Calu3 (cell line): ENCODE data around the gene BOLA2B. TPM values are rescaled to one million over a fixed set of nuclear protein-coding genes. Genes with fewer than 3 reads are reported as not detected.

ENCODE experiments used
- BruUV-seq: library from RNA; stranded (reverse); fragments of 400-500 nt; replicated peaks from 2 replicates; lab custom pipeline; 2021; lab: Mats Ljungman, UMichigan
- CTCF ChIA-PET: fragments of 300-600 bp; sonication (Branson Sonifier 250); formaldehyde crosslinking; loops from one replicate; lab custom pipeline; 2022; ENCODE audit warnings: antibody characterized with exemption; lab: Charles Lee
- DNase-seq: peaks from one replicate; pipeline ENCODE4 v3.0.0; 2022
- H3K27ac Mint-ChIP-seq: one replicate; pipeline ENCODE4 v1.8.0; 2022; ENCODE audit warnings: mixed read lengths; ENCODE audit not compliant: unreplicated experiment
- H3K27me3 Mint-ChIP-seq: one replicate; pipeline ENCODE4 v1.8.0; 2022; ENCODE audit warnings: mixed read lengths; ENCODE audit not compliant: unreplicated experiment
- H3K36me3 Mint-ChIP-seq: one replicate; pipeline ENCODE4 v1.8.0; 2022; ENCODE audit warnings: mild to moderate bottlenecking, moderate library complexity, mixed read lengths; ENCODE audit not compliant: insufficient read depth, unreplicated experiment
- H3K4me1 Mint-ChIP-seq: one replicate; pipeline ENCODE4 v1.8.0; 2022; ENCODE audit warnings: mild to moderate bottlenecking, low read depth, mixed read lengths; ENCODE audit not compliant: unreplicated experiment
- H3K4me3 Mint-ChIP-seq: one replicate; pipeline ENCODE4 v1.8.0; 2022; ENCODE audit warnings: mild to moderate bottlenecking, low read depth, moderate library complexity, mixed read lengths; ENCODE audit not compliant: unreplicated experiment
- H3K9me3 Mint-ChIP-seq: one replicate; pipeline ENCODE4 v1.8.0; 2022; ENCODE audit warnings: low read depth, mixed read lengths; ENCODE audit not compliant: unreplicated experiment
- CTCF ChIP-seq: fragments of 200-600 bp; IDR thresholded peaks from one replicate; pipeline ENCODE4 v1.8.0; 2022; ENCODE audit warnings: antibody characterized with exemption; ENCODE audit not compliant: unreplicated experiment
- intact Hi-C: fragments of 100-400 bp; cut with micrococcal nuclease; formaldehyde crosslinking; loops from one replicate; pipeline ENCODE4 v1.10.0; 2022; ENCODE audit not compliant: unreplicated experiment
- total RNA-seq: library from RNA; stranded (reverse); gene quantifications from 2 replicates; pipeline ENCODE4 v1.2.3, GENCODE V29; 2022

BOLA2B gene
- total RNA-seq, 1 experiment from 2014 or later, result 166 TPM

GRCh38 chr16:30184096-30184890 is 9.2 kb downstream of the BOLA2B start:
- Mint-ChIP-seq H3K4me1 (peaks cover 13% of the 10 kb centered on the region), H3K4me3 (peak overlapping the region; percentile 85), H3K9me3 (no peaks in the 10 kb centered on the region), H3K36me3 (peaks cover 36% of the 10 kb centered on the region), H3K27me3 (no peaks in the 10 kb centered on the region), H3K27ac (peak overlapping the region; percentile 61)
- intact Hi-C loops, result no loop called here
- CTCF ChIA-PET, result no interaction called here
- no peak for TF ChIP-seq CTCF
- DNase-seq, result no peak
- BruUV-seq, result no TSS peak

- peak within 1 kb of the TSS; percentile 61 for H3K27ac Mint-ChIP-seq
These were observed 10.0 kb downstream of the BOLA2B start, which contains the start of gene CORO1A for GRCh38 chr16:30183233-30184095. Gene CORO1A, plus strand, starts transcription at chr16:30183602. Its CDS starts 1,608 bp downstream, at chr16:30185210.

GRCh38 chr16:30180741-30181140 is 12.7 kb downstream of the BOLA2B start:
- BruUV-seq, result no TSS peak
- no peak for DNase-seq
- intact Hi-C loops, result no loop called here
- CTCF ChIA-PET, result no interaction called here
- Mint-ChIP-seq H3K4me1 (peaks cover 13% of the 10 kb centered on the region), H3K27me3 (no peaks in the 10 kb centered on the region), H3K27ac (no peak overlapping the region), H3K9me3 (no peaks in the 10 kb centered on the region), H3K4me3 (no peak overlapping the region), H3K36me3 (peaks cover 28% of the 10 kb centered on the region)
- no peak for TF ChIP-seq CTCF

More at GRCh38 chr16:30183233-30184095, 10.0 kb downstream of the BOLA2B start, which contains the start of gene CORO1A:
- intact Hi-C loops, result no loop called here
- Mint-ChIP-seq H3K4me1 (peaks cover 13% of the 10 kb centered on the region), H3K9me3 (no peaks in the 10 kb centered on the region), H3K4me3 (peak within 1 kb of the TSS; percentile 85), H3K36me3 (peaks cover 36% of the 10 kb centered on the region), H3K27me3 (no peaks in the 10 kb centered on the region)
- peak; percentile 85 for DNase-seq
- no peak for TF ChIP-seq CTCF
- CTCF ChIA-PET, result interaction anchor here (0.5 to 1.0 kb wide), 2 partner anchors 91 to 1668 kb away, joined by 6 read pairs; partner anchors contain the start of gene TBX6
- BruUV-seq, result no TSS peak

GRCh38 chr16:30179931-30180330 is 13.5 kb downstream of the BOLA2B start:
- CTCF ChIA-PET, result no interaction called here
- intact Hi-C loops, result no loop called here
- H3K9me3 Mint-ChIP-seq, result no peaks in the 10 kb centered on the region
- no TSS peak for BruUV-seq
- no peak for TF ChIP-seq CTCF
- no peak for DNase-seq
- H3K36me3 Mint-ChIP-seq, result peaks cover 28% of the 10 kb centered on the region
- H3K27ac Mint-ChIP-seq, result no peak overlapping the region
- H3K27me3 Mint-ChIP-seq, result no peaks in the 10 kb centered on the region
- peaks cover 11% of the 10 kb centered on the region for H3K4me1 Mint-ChIP-seq
- H3K4me3 Mint-ChIP-seq, result no peak overlapping the region
